Left ventricle myocardium inferior (tissue), 1 donor: ENCODE measurements around the gene PPP1R1C. TPM values are rescaled to one million over a fixed set of nuclear protein-coding genes. Genes with fewer than 3 reads are reported as not detected.
"Not testable (repeated sequence)": the region's sequence is repeated elsewhere in the genome, so short reads cannot be mapped to it uniquely, and the experiment has no call there.

Source experiments
- DNase-seq: peaks from one replicate; pipeline ENCODE4 v3.0.0-alpha.2; 2020
- H3K27ac ChIP-seq: fragments of 200-600 bp; replicated peaks from 2 replicates; pipeline ENCODE4 v1.8.0; 2021
- H3K27me3 ChIP-seq: fragments of 200-600 bp; 2 replicates; pipeline ENCODE4 v1.8.0; 2021; ENCODE audit warnings: low read depth
- H3K36me3 ChIP-seq: fragments of 200-600 bp; 2 replicates; pipeline ENCODE4 v1.8.0; 2021
- H3K4me1 ChIP-seq: fragments of 200-600 bp; 2 replicates; pipeline ENCODE4 v1.8.0; 2021
- H3K4me3 ChIP-seq: fragments of 200-600 bp; 2 replicates; pipeline ENCODE4 v1.8.0; 2021; ENCODE audit warnings: mild to moderate bottlenecking, moderate library complexity
- H3K9me3 ChIP-seq: fragments of 200-600 bp; replicated peaks from 2 replicates; pipeline ENCODE4 v1.8.0; 2021
- CTCF ChIP-seq: fragments of 200-600 bp; IDR thresholded peaks from 2 replicates; pipeline ENCODE4 v1.8.0; 2021; ENCODE audit warnings: antibody characterized with exemption, mild to moderate bottlenecking, borderline replicate concordance
- intact Hi-C: fragments of 100-400 bp; cut with micrococcal nuclease; formaldehyde crosslinking; loops from one replicate; pipeline ENCODE4 v1.11.0; 2022
- total RNA-seq: library from RNA; stranded (reverse); fragmentation: NEBNext Ultra II Directional; extraction: Animal tissue kit (Norgen Biotek cat#: 25700); gene quantifications from one replicate; pipeline ENCODE4 v1.2.1, GENCODE V29; 2021
- donor health status: DM: no; HTN: yes; CAD: no; lungs with severe emphysema.

Gene PPP1R1C
- total RNA-seq, 1 donor from 2014 or later, result 33.1 TPM

DNA sequence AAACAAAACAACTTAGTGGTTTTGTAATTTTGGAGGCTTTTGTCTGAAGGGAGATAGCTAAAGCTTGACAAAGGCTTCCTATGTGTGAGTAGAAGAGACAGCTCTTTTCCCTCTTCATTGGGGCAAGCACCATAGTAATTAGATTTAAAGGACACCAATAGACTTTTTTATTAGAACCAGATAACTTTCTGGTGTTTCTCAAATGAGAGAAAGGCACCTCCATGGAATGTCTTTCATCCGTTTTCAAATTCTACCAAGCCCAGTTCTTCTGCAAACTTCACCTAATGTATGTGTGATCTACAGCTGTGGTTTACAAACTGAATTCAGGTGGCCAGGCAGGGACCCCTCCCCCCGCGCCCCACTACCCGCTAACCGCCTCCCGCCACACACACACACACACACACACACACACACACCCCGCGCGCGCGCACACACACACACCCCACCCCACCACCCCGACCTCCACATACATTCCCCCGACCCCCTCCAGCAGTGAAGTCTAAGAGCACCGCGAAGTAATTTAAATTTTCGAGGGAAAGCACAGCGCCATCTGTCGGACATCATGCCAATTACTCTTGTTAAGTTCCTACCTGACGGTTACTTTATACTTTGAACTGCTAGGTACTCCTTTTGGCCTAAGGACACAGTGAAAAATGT lies 31.6 kb upstream of the PPP1R1C start:
- peak; percentile 67 for TF ChIP-seq CTCF
- Histone ChIP-seq H3K9me3 (no peaks in the 10 kb centered on the region), H3K27ac (no peak overlapping the region), H3K4me1 (no peaks in the 10 kb centered on the region), H3K36me3 (no peaks in the 10 kb centered on the region), H3K27me3 (no peaks in the 10 kb centered on the region), H3K4me3 (peak overlapping the region; percentile 48)
- intact Hi-C loops, result loop anchor here (10.0 kb wide), 1 partner anchor 209 kb away; no protein-coding TSS in a partner anchor
- DNase-seq, result peak; percentile 25

GRCh38 chr2:181954538-181954883 lies 31.1 kb upstream of the PPP1R1C start:
- no peaks in the 10 kb centered on the region for H3K27me3 ChIP-seq
- no peaks in the 10 kb centered on the region for H3K9me3 ChIP-seq
- intact Hi-C loops, result loop anchor here (10.0 kb wide), 1 partner anchor 210 kb away; no protein-coding TSS in a partner anchor
- no peaks in the 10 kb centered on the region for H3K4me1 ChIP-seq
- H3K4me3 ChIP-seq, result peak overlapping the region; percentile 48
- no peak for DNase-seq
- no peak for TF ChIP-seq CTCF
- H3K27ac ChIP-seq, result no peak overlapping the region
- no peaks in the 10 kb centered on the region for H3K36me3 ChIP-seq

GRCh38 chr2:181955010-181955409 lies 30.6 kb upstream of the PPP1R1C start:
- Histone ChIP-seq H3K9me3 (no peaks in the 10 kb centered on the region), H3K4me3 (no peak overlapping the region), H3K36me3 (no peaks in the 10 kb centered on the region), H3K4me1 (no peaks in the 10 kb centered on the region), H3K27me3 (no peaks in the 10 kb centered on the region), H3K27ac (no peak overlapping the region)
- intact Hi-C loops, result loop anchor here (10.0 kb wide), 1 partner anchor 210 kb away; no protein-coding TSS in a partner anchor
- no peak for TF ChIP-seq CTCF
- DNase-seq, result no peak

- intact Hi-C loops, result loop anchor here (10.0 kb wide), 1 partner anchor 211 kb away; no protein-coding TSS in a partner anchor
Measured at GRCh38 chr2:181955866-181956265, 29.8 kb upstream of the PPP1R1C start.

DNA sequence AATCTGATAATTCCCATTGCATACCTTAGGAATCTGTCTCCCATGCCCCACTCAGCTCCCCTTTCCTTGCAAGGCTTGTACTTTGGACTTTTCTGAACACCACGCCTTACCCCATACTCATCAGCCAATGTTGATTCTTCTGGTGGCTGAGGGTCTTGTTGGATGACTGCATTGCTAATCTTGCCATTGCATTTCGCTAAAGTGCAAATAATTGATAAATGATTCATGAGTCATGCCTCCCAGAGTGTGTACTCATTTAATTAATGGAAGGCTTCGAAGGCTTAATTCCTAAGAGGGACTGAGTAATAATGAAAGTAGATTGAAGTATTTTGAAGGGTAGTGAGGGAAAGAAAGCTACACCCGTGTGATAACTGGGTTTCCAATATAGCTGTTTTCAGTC lies 28.0 kb upstream of the PPP1R1C start:
- Histone ChIP-seq H3K9me3 (no peaks in the 10 kb centered on the region), H3K4me1 (no peaks in the 10 kb centered on the region), H3K27me3 (no peaks in the 10 kb centered on the region), H3K27ac (no peak overlapping the region), H3K36me3 (no peaks in the 10 kb centered on the region), H3K4me3 (no peak overlapping the region)
- no peak for TF ChIP-seq CTCF
- DNase-seq, result no peak
- intact Hi-C loops, result loop anchor here (10.0 kb wide), 1 partner anchor 213 kb away; no protein-coding TSS in a partner anchor

More at GRCh38 chr2:181955866-181956265, 29.8 kb upstream of the PPP1R1C start:
- not testable (repeated sequence) for H3K27ac ChIP-seq, H3K9me3 ChIP-seq, H3K4me3 ChIP-seq, H3K27me3 ChIP-seq, H3K4me1 ChIP-seq, H3K36me3 ChIP-seq, DNase-seq

- H3K36me3 ChIP-seq, result no peaks in the 10 kb centered on the region
- intact Hi-C loops, result loop anchor here (10.0 kb wide), 1 partner anchor 214 kb away; no protein-coding TSS in a partner anchor
- H3K4me1 ChIP-seq, result no peaks in the 10 kb centered on the region
- H3K9me3 ChIP-seq, result peaks cover under 1% of the 10 kb centered on the region
- DNase-seq, result no peak
- H3K27me3 ChIP-seq, result no peaks in the 10 kb centered on the region
- H3K27ac ChIP-seq, result no peak overlapping the region
- TF ChIP-seq CTCF, result no peak
- no peak overlapping the region for H3K4me3 ChIP-seq
Measured at GRCh38 chr2:181958726-181959125, 26.9 kb upstream of the PPP1R1C start.
